Vagina (tissue), 2 donors: ENCODE measurements around the gene CECR2.

ENCODE experiments used
- POLR2A ChIP-seq, 2 donors: fragments of 450-650 bp; IDR thresholded peaks; one replicate each; pipeline ENCODE4 v1.6.1; 2017; ENCODE audit warnings: antibody characterized with exemption in 2 of 2, mild to moderate bottlenecking in 2 of 2, moderate library complexity in 2 of 2
- POLR2AphosphoS5 ChIP-seq, 2 donors: sonication (generic); formaldehyde crosslinking; IDR thresholded peaks; one replicate each; pipeline ENCODE4 v1.9.0; 2017; ENCODE audit warnings: antibody characterized with exemption in 2 of 2, mild to moderate bottlenecking in 2 of 2, low read depth in 1 of 2; ENCODE audit not compliant: insufficient read depth in 1 of 2
- TF ChIP-seq, protein P1 (sequence below), 3 experiments: fragments of 450-650 bp in 2 of 3; fragments of 200-600 bp in 1 of 3; sonication (generic) in 1 of 3; IDR thresholded peaks; one replicate each; pipeline ENCODE4 v1.5.1; 2017 to 2019; ENCODE audit warnings: antibody characterized with exemption in 3 of 3, mild to moderate bottlenecking in 2 of 3, moderate library complexity in 2 of 3

- TF ChIP-seq, protein P1, sequence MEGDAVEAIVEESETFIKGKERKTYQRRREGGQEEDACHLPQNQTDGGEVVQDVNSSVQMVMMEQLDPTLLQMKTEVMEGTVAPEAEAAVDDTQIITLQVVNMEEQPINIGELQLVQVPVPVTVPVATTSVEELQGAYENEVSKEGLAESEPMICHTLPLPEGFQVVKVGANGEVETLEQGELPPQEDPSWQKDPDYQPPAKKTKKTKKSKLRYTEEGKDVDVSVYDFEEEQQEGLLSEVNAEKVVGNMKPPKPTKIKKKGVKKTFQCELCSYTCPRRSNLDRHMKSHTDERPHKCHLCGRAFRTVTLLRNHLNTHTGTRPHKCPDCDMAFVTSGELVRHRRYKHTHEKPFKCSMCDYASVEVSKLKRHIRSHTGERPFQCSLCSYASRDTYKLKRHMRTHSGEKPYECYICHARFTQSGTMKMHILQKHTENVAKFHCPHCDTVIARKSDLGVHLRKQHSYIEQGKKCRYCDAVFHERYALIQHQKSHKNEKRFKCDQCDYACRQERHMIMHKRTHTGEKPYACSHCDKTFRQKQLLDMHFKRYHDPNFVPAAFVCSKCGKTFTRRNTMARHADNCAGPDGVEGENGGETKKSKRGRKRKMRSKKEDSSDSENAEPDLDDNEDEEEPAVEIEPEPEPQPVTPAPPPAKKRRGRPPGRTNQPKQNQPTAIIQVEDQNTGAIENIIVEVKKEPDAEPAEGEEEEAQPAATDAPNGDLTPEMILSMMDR (IDR thresholded peaks at IDR 0.05): no peak
- TF ChIP-seq POLR2AphosphoS5 (IDR thresholded peaks at IDR 0.05; ENCODE audit: insufficient read depth in 1 of 2, low read depth in 1 of 2) (no peak), POLR2A (IDR thresholded peaks at IDR 0.05) (no peak)
Measured at GRCh38 chr22:17443405-17444203, 74.3 kb downstream of the CECR2 start.
